ENCODE measurements around the gene MBLAC1.

MBLAC1 gene

DNA sequence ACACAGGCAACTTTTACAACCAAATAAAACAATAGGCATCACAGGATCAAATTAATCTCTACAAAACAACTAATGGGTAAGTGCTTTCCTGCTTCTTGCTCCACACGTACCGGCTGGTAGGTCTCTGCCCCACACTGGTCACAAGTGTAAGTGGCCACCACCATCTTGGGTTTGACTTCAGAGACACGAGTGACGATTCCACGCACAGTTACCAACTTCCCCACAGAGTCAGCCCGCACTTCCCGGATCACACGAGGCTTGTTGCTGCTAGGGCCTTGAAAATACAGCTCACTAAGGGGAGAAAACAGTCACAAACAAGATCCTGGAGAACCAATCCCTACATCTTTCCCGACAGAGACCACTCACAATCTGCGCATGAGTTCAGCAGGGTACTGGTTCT is 27.9 kb upstream of the MBLAC1 start:
- no peak for DNase-seq (ENCODE audit: low read depth)

DNA sequence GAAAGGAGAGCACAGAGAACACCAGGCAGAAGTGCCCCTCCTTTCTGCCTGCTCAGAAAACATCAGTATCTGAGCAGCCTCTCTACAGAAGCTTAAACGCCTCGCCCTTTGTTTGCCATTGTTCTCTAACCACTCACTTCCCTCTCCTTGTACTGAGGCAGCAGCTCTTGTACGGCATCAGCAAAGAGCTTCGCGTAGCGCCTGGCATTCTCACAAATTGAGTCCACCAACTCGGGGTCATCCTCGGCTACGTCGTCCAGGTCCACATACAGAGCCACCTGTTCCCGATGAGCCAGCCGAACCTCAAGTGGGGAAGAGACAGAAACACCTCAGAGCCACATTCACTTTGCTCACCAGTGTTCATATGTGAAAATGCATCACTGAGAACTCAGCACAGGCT is 27.3 kb upstream of the MBLAC1 start:
- no peak for DNase-seq (ENCODE audit: low read depth)

DNA sequence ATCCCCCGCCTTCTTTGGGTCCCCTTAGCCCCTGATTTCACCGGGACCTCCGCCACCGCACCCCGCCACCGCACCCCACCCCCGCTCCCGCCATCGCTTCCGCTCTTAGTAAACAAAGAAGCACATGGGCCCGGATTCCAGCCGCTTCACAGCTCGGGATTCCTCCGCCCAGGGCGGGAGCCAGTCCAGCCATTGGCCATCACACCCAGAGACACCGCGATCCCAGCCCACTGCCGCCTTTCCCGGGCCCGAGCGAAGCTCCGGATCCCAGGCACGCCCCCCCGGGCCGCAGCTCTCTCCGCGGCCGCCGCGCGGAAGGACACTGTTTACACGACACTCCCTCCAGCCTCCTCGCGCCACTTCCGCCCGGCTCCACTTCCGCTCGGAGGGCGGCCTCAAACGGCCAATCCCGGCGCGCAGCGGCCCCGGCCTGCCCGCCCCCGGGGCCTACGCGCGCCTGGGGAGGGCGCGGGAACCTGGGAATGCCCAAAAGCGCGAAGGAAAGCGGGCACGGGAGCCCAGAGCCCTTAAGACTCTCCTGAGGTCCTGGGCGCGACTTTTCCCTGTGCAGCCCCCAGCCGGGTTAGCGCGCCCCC is 26.2 kb upstream of the MBLAC1 start:
- peak; percentile 86 for DNase-seq (ENCODE audit: low read depth)

DNA sequence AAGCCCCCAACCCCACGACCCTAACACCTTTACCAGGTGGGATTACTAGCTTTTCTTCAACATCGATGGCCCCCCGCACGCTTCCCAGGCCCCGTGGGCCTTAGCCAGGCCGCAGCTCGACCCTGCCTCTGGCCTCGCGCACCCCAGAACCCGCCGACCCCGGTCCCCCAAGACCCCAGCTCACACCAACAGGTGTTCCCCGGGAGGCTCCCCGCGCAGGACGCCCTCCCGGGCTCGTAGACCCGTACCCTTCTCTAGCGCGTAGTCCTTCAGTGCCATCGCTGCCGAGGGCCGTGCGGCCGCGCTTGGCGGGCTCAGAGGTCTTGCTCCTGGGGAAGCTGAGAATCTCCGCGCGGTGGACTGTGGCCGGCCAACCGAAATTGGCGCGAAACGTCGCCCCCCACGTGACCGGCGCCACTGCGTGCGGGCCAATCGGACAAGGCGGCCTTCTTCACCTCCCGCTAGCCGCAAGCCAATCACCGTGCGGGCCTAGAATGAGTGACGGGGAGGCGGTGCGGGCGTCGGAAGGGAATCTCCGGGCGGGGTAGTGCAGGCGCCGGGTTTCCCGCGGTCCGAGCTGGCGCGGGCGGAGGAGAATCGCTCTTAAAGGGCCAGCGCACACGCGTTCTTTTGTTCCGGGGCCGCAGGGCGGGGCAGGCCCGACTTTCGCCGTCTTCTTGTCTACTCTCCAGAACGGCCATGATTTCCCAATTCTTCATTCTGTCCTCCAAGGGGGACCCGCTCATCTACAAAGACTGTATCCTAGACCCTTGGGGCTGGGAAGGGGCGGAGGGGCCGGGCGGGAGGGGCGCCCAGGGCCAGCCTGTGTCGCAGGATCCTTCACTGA is 25.5 kb upstream of the MBLAC1 start, which contains the start of the genes AP4M1 and MCM7:
TSS of gene AP4M1 (plus strand) at position 628 of the 847 bp plus-strand sequence. CDS start at position 700, 72 bp downstream.
TSS of gene MCM7 (minus strand) at position 382 of the 847 bp plus-strand sequence. CDS start at position 279, 103 bp downstream.
- peak; percentile 97 for DNase-seq (ENCODE audit: low read depth)

DNA sequence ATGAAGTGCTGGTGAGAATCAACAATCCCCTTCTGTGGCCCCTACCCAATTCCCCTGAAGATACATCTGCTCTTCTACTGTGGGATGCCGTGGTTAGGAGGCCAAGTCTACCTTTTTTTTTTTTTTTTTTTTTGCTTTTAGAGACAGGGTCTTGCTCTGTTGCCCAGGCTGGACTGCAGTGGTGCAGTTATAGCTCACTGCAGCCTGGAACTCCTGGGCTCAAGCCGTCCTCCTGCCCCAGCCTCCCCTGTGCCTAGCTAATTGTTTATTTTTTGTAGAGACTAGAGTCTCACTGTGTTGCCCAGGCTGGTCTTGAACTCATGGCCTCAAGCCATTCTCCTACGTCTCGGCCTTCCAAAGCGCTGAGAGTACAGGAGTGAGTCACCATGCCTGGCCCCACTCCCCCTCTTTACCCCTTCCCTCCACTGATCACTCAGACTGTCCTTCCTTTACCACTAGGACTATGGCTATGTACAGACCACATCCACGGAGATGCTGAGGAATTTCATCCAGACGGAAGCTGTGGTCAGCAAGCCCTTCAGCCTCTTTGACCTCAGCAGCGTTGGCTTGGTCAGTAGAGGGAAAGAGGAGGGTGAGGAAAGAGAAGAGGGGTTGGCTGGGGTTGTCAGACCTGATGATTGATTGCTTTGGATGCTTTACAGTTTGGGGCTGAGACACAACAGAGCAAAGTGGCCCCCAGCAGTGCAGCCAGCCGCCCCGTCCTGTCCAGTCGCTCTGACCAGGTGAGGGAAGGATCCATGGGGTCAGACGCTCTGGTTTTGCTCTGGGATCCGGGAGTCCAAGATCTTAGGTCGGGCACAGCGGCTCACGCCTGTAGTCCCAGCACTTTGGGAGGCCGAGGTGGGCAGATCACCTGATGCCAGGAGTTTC is 23.6 kb upstream of the MBLAC1 start:
- DNase-seq (ENCODE audit: low read depth), result no peak

DNA sequence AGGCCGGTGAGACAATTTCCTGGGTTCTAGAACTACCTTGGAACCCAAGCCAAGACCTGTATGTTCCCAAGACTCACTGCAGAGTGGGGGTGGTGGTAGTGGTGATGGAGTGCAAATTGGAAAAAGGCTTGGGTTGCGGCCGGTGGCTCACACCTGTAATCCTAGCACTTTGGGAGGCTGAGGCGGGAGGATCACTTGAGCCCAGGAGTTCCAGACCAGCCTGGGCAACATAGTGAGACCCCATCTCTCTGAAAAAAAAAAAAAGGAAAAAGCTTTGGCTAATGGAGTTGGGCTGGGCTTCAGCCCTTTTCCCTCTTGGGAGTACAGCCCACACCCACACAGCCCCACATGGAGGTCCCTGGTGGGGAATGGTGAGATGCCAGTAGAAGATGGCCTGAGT is 21.2 kb upstream of the MBLAC1 start:
- DNase-seq (ENCODE audit: low read depth), result no peak

DNA sequence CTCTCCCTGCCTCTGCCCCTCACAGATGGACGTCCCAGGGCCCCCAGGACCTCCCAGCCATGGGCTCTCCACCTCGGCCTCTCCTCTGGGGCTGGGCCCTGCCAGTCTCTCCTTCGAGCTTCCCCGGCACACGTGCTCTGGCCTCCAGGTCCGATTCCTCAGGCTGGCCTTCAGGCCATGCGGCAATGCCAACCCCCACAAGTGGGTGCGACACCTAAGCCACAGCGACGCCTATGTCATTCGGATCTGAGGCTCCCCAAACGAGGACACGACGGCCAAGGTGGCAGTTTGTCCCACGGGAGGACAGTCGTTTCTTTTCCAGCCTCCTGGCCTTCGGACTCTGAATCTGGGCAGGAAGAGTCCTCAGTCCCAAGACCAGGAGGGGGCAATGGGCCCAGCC is 20.1 kb upstream of the MBLAC1 start:
- DNase-seq (ENCODE audit: low read depth), result no peak

DNA sequence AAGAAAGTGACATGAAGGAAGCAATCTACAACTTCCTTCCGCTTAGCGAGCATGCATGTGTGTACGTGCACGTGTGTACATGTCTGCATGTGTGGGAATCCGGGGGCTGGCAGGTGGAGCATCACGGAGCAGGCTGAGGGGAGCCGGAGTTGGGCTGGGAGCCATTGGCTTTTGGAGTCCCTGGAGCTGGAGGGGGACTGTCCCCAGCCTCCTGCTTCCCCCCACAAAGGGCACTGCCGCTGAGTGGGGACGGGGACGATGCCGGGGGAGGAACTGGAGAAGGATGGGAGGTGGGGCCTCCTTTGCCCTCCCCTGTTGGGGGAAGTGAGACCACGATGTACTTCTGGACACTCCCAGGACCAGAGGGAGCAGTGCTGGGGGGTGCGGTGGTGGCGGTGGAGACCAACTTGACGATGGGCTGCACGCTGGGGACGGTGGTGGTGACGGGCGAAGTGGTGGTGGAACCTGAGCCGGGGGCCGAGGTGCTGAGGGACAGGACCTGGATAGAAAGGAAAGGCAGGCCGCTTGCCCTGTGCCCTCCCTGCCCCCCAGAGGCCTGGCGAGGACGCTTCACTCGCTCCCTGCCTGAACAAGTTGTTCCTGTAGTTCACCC is 19.5 kb upstream of the MBLAC1 start:
- no peak for DNase-seq (ENCODE audit: low read depth)

DNA sequence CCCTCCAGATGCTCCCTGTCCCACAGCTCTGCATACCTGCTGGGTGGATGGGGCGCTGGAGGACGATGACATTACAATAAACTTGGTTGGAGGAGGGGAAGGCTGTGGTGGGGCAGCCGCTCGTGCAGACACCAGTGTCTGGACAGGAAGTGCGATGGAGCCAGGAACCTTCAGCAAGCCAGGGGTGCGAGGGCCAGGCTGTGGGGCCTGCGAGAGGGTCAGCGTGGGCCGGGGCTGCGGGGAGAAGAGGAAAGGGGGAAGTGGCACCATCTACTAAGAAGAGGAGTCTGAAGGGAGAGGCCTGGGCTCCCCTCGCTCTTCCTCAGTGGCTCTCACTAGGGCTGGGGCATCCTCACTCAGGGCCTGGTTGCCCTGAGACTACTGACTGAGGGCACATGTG is 18.9 kb upstream of the MBLAC1 start:
- no peak for DNase-seq (ENCODE audit: low read depth)

DNA sequence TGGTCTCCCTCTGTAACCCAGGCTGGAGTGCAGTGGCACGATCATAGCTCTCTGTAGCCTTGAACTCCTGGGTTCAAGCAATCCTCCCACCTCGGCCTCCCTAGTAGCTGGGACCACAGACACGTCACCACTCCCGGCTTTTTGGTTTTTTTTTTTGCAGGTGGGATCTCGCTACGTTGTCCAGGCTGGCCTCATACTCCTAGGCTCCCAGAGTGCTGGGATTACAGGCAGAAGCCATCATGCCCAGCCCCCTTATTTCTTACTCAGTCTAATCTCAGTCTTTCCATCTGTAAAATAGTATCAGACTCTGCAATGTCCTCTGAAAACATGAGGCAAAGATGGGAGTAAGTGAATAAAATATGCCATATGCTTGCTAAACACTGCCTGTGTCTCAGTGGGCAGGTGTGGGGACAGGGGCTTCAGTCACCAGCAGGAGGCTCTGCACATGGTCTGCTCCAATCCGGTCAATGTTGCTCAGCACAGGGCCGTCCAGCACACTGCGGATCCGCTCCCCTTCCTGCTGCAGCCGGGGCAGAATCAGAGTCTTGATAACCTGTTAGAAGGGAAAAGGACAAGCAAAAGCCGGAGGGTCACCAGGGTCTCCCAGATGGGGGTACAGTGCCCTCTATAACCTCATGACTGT is 17.1 kb upstream of the MBLAC1 start:
- DNase-seq (ENCODE audit: low read depth), result no peak

DNA sequence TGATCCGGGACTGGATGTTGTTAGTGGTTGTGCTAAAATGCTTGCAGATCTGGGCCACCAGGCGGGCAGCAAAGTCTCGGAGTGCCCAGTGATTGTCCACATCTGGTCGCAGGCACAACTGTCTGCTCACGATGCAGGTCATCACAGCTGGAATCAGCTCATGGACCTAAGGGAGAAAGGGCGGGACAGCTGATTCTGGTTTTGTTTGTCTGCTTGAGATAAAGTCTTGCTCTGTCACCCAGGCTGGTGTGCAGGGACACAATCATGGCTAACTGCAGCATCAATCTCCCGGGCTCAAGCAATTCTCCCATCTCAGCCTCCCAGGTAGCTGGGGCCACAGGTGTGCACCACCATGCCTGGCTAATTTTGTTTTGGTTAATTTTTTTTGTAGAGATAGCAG is 15.6 kb upstream of the MBLAC1 start:
- DNase-seq (ENCODE audit: low read depth), result no peak

DNA sequence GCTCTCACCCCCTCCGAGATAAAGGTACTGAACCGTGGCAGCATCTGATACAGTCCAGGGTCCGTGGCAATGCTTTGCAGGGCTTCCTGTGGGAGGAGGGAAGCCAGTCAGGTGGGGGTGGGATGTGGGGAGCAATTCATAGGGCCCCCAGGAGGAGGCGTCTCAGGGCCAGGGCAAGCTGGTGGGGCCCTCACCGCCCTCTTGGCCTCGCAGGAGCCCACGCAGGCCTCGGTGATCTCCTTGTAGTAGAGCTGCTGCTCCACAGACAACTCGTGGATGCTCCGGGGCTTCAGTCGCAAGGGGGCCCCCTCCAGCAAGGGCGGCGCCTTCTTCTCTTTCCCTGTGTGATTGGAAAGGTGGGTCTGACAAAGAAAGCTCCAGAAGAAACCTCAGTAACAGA is 14.9 kb upstream of the MBLAC1 start:
- no peak for DNase-seq (ENCODE audit: low read depth)

DNA sequence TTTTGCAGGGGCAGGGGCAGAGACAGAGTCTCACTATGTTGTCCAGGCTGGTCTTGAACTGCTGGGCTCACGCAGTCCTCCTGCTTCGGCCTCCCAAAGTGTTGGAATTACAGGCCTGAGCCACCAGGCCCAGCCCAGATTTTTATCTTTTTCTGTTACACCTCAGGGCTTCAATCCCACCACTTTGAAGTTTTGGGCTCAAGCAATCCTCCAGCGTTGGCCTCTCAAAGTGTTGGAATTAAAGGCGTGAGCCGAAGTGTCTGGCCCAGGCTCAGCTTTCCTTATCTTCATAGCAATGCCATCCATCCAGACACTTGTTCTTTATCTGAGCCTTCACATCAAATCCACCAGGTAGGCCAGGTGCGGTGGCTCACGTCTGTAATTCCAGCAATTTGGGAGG is 11.7 kb upstream of the MBLAC1 start:
- DNase-seq (ENCODE audit: low read depth), result no peak

DNA sequence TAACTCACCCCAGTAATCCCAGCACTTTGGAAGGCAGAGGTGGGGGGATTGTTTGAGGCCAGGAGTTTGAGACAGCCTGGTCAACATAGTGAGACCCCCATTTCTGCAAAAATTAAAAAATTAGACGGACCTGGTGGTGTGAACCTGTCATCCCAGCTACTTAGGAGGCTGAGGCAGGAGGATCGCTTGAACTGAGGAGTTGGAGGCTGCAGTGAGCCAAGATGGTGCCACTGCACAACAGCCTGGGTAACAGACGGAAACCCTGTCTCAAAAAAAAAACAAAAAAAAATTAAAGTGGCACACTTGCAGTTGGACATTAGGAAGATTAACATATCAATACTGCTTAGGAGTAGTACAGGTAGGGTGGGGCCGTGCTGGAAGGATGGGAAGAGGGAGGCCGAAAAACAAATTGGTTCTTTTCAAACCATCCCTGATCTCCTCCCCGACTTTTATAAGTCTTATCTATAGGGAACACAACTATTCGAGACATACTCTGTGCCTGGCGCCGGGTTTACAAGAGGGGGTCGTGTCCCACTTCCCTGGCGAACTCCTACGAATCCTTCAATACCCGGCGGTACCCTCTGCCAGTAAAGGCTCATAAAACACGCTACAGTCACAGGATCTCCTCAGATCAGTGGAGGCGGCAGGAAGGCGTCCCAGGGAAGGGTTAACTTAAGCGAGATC is 8.2 kb upstream of the MBLAC1 start:
- DNase-seq (ENCODE audit: low read depth), result no peak

DNA sequence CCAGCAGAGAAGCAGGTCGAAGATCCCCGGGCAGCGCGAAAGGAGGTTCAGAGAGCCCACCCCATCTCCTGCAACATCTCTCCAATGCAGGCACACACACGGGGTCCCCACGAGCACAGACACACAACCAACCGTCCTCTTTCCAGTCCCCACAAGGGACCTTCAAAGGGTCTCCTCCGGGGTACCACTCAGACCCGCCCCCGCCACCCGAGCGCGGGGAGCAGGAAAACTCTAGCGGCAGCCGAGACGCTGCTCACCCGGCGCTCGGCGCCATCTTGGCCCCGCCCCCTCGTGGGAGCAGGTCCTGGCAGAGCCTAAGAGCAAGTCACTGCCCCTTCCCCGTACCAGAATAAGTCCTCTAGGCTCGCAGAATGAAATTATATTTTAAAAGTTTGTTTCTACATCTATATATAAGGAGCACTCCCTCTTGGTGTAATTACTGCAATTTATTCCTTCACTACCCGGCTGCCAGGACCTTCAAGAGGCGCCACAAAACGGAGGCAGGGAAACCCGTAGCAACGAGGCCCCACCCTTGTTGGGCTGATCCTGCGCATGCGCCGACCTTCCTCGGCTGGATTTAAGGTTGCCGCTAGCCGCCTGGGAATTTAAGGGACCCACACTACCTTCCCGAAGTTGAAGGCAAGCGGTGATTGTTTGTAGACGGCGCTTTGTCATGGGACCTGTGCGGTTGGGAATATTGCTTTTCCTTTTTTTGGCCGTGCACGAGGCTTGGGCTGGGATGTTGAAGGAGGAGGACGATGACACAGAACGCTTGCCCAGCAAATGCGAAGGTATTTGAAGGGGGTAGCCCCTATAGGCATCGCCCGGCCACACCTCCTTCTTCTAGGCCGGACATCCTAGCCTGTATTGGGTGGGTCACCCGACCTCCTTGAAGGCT is 7.4 kb upstream of the MBLAC1 start, which contains the start of the genes CNPY4 and TAF6:
TSS of gene CNPY4 (plus strand) at position 563 of the 898 bp plus-strand sequence. CDS start at position 674, 111 bp downstream.
TSS of gene TAF6 (minus strand) at position 287 of the 898 bp plus-strand sequence. CDS start 5,149 bp downstream, outside the sequence.
- DNase-seq (ENCODE audit: low read depth), result peak; percentile 87

DNA sequence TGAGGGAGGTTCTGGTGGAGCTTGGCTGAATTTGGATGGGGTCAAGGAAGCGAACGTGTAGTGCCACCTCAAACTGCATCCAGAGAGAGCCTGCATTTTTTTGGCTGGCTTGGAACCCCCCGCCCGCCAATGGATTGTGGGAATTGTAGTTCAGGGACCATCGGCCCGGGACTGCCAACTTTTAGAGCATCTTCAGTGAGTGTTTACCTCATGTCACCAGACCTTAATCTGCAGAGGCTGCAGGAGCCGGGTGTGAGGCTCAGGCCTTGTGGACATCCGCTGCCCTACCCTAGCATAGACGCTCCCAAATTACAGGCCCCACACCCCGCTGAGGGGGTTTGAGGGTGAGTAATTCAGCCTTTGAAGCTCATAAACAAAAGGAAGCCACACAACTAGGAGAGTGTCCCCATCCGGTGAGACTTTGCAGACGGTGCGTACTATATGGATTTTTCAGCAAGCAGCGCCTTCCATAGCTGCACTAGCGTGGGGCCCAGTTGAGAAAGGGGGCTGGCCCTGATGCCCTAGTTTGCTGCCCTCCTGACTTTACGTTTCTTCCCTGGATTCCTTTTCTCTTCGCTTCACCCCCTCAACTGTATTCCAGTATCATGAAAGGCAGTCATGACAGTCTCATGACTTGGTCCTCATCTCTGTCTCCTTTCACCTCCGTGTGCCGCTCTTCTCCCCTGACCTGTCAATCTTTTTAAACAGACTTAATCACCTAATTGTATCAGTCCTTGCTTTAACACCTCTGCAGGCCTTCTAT is 6.6 kb upstream of the MBLAC1 start:
- DNase-seq (ENCODE audit: low read depth), result peak; percentile 57

DNA sequence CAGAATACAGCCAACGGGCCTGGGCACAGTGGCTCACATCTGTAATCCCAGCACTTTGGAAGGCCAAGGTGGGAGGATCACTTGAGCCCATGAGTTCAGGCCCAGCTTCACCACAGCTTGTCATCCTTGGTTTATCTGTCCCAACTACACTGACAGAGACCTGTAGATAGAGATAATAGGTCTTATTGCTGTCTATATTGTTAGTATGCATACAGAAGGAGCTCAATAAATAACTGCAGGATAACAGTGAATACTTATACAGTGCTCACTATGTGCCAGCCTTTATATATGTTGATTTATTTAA is 6.1 kb upstream of the MBLAC1 start:
- no peak for DNase-seq (ENCODE audit: low read depth)

DNA sequence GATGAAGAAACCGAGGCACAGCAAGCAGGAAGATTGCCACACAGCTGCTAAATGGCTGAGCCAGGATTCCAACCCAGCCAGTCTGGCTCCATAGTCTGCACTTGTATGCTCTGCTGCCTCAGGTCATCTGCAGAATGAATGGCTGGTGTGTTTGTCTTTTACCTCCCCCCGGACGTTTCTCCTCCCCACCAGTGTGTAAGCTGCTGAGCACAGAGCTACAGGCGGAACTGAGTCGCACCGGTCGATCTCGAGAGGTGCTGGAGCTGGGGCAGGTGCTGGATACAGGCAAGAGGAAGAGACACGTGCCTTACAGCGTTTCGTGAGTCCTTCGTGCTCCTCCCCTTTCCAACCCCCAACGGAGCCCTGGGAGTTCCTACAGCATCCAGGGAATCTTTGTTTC is 4.7 kb upstream of the MBLAC1 start:
- DNase-seq (ENCODE audit: low read depth), result no peak

DNA sequence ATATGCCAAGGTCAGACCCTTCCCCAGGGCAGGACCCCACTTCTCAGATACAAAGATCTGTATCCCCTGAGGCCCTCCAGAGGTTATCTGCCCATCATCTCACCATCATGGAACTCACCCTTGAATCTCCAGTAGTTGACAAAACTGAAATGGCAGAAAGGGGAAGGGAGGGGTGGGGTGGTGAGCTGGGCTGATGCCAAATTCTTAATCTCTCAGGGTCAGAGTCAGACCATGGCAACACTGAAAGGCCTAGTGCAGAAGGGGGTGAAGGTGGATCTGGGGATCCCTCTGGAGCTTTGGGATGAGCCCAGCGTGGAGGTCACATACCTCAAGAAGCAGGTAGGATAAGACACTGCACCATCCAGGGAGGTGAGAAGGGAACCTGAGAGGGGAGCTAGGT is 4.2 kb upstream of the MBLAC1 start:
- no peak for DNase-seq (ENCODE audit: low read depth)

Data from activated T-cell treated with anti-CD3 and anti-CD28 coated beads for 48 hours (primary cell).